Pulmonary artery endothelial cell (primary cell): ENCODE measurements around the gene EEFSEC. TPM values are rescaled to one million over a fixed set of nuclear protein-coding genes. Genes with fewer than 3 reads are reported as not detected.

Source experiments
- DNase-seq: peaks from one replicate; pipeline ENCODE4 v3.0.0-alpha.2; 2011; ENCODE audit warnings: low read depth, low spot score
- total RNA-seq: library from RNA; depleted of rRNA; stranded (reverse); fragments of >200 nt; gene quantifications from 2 replicates; pipeline ENCODE4 v1.2.3, GENCODE V29; 2014

Gene EEFSEC
- total RNA-seq, 1 donor from 2014 or later = 4.5 TPM

DNA sequence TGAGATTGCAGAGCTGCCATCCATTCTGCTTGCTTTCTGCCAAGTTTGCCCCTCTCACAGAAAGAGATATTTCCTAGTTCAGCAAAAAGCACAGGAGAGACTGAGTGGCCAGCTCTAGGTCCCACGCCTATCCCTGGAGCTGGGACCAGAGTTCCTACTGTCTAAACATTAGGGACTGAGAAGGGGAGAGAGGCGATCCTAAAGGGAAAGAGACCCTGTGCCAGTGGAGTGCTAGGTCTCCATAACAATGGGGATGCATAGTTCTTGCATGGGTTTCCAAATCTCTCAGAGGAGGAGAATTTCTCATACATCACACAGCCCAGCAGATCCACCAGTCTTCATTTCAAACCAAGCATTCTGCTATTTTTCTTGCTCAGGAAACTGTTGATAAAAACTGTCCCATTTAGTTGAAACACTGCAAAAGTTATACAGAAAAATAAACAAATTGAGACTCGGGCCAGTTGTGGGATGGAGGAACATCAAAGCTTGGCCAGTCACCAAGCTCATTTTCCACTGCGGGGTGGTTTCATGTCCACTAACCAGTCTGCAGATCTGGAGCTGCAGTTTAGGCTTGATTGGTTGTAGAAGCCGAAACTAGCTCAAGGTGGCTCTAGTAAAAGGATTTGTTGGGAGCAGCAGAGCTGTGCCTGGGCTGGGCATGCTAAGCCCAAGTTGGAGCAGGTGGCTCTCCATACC lies 62.7 kb downstream of the EEFSEC start:
- no peak for DNase-seq

DNA sequence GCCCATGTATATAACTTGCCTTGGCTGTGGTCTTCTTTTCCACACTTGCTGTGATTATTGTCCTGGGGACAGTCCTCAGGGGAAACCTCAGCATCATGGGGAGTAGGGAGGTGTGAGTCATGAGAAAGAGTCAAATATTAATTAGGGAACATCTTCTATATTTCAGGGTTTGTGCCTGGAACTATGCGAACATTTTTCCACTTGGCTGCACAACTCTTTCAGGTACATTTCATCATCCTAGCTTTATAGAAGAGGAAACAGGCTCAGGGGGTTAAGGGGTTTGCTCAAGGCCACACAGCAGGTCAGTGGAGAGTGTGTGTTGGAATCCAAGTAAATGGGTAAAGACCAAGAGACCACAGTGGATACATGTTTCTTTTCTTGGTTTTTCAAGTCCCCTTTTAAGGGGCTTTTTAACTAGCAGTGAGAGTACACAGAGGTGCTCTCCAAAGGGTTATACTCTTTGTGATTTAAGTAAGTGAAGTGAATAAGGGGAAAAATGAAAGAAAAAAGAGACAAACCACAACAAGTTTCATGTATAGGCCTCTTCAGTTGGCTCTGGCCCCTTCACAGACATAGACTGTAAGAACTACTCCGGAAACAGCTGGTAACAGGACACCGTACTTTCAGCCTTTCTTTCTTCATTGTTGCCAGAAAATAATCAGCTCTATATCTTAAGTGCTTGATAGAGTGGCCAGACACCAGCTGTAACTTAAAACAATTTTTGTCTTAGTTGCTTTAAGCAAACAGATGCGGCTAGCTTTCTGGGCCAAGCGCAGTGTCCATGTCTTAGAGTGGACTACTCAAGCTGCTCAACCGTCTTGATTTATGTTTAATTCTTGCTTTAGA lies 64.6 kb downstream of the EEFSEC start:
- no peak for DNase-seq

GRCh38 chr3:128218548-128219257 lies 65.4 kb downstream of the EEFSEC start:
- no peak for DNase-seq

DNA sequence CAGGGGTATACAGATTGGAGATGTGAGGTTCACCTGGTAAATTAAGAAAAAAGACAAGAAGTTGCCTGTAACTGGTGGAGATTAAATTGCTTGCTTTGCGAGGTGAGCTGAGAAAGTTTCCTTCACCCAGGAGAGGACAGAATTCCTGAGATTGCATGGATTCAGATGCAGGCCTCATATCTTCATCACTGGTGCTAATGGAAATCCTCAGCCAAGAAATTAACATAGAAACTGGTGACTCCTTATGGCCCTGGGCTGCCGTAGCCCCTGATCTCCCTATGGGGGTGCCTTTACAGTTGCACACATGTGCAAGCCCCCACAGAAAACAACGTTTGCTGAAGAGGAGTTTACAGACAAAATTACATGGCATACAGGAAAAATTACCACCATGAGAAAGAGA lies 68.0 kb downstream of the EEFSEC start:
- no peak for DNase-seq

- DNase-seq = no peak
Measured at GRCh38 chr3:128222796-128223385, 69.6 kb downstream of the EEFSEC start.

DNA sequence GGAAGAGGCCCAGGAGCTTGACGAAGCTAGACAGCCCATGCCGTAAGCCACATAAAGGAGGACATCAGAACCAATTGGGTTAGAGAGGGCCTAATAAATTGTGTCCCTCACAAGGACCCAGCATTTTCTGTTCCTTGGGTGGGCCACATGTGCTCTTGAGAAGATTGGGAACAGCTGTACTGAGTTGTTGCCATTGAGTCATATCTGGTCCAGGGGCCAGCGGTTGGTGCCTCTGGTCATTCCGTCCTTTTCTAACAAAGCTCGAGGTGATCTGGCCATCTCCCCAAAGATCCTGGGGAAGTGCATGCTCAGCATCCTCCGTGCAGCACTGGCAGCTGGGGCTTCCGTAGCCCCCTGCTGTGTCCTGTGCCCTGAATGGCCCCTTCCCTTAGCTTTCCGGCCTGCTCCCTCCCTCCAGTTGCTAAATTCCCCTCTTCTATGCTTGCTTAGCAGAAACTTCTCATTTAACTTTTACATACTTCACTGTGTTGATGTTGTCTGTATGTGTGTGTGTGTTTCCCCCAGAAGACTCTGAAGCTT lies 73.0 kb downstream of the EEFSEC start:
- DNase-seq = no peak

- DNase-seq = no peak
Measured at GRCh38 chr3:128226795-128227395, 73.6 kb downstream of the EEFSEC start.

- no peak for DNase-seq
Measured at GRCh38 chr3:128227507-128227906, 74.2 kb downstream of the EEFSEC start.

DNA sequence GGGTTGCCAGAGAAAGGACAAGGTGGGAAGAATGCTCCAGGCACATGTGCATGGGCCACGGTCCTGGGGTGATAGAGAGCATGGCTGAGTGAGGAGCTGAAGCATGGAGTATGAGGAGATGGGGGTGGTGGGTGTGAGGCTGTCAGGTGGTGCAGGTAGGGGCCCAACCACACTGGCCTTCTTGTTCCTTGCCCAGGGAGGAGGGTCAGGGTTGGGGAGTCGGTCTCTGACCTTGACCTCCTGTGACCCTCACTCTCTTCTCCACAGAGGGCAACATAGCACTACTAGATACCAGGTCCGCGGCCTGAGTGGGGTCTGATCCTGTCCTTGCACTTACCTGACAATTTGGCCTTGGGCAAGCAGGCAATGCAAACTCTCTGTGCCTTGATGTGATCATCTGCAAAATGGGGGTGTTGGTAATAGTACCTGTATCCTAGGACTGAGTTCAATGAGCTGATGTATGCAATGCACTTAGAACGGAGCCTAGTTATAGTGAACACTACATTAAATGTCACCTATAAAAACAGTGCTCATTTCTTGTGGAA lies 75.2 kb downstream of the EEFSEC start:
- DNase-seq = no peak

DNA sequence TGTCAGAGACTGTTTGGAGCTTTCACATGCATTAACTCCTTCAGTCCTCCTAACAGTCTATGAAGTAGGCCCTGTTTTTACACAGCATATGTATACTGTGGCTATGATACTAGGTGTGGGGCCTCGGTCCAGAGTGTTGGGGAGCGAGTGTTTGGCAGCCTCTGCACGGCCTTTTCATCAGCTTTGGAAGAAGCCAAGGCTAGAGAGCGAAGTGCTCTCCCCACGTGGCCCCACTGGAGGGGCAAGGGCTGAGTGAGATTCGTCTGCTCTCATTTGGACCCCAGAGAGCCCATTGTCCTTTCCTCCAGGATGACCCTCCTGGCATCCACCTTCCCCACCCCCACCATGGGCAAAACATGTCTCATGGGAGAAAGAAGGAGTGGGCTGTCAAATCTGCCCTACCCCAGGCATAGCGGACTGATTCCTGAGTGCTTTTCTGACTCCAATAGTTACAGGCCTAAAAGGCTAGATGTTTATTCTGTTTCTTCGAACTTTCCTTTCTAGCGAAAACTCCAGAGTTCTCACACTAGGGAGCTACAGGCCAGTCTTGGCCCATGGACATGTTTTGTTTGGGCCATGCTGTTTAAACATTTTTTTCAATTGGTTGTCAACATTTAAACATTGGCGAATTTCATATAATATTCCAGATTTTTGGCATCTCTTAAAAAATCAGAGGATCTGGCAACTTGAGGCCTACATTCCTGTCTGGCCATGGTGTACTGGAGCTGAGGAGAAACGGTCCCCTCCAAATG lies 76.0 kb downstream of the EEFSEC start:
- DNase-seq = no peak

DNA sequence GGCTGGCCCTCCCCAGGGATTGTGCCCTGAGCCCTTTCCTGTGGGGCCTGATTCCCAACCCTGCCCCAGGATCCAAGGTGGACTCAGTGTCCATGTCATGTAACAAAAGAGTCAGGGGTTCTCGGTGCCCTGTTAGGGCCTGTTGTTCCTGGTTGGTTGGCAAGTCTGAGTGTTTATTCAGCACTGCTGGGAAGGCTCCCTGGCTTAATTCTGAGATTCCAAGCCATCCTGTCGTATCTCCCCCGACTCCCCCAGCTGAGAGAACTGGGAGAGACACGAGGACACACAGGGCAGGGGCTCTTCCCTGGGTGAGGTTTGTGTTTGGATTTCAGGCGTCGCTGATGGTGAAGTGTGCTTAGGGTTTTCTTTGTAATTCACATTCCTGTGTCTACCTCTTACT lies 78.3 kb downstream of the EEFSEC start:
- DNase-seq = no peak

- DNase-seq = no peak
Measured at GRCh38 chr3:128232376-128233178, 79.3 kb downstream of the EEFSEC start.

DNA sequence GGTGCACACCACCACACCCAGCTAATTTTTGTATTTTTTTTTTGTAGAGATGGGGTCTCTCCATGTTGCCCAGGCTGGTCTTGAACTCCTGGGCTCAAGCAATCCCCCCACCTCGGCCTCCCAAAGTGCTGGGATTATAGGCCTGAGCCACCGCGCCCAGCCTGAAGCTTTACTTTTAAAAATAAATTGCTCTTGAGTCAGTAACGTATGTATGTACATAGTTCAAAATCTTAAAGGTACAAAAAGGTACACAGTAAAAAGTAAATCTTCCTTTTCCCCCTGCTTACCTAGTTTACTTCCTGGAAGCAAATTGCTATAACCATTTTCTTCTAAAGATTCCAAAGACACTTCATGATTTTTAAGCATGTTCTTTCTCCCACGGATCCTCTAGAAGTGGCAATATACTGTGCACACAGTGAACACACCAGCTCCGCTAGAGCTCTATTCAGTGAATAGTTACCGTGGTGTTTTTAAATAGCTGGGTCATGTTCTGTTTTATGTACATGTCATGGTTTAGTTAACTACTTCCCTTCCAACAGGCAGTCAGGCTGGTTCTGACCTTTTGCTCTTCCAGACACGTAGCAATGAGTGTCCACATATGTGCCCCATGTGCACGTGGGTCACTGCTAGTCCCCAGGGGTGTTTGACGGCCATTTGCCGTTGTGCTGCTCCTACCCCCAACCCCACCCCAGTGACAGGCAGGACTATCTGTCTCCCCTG lies 82.1 kb downstream of the EEFSEC start:
- DNase-seq = no peak

DNA sequence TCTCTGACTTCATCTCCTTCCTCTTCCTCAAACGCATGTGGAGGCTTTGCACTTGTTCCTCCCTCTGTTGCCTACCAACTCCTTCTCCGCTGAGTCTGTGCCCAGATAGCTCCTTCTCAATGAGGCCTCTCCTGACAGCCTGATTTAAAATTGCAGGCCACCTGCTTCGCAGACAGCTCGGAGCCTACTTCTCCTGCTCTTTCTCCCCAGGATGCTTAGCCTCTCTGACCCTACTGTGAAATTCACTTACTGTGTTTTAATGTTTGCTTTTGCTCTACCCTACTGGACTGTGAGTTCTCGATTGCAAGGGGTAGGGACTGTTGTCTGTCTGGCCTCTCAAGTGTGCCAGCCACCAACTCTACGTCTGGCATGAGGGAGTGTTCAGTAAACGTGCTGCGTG lies 83.4 kb downstream of the EEFSEC start:
- no peak for DNase-seq

- no peak for DNase-seq
Measured at GRCh38 chr3:128237348-128238183, 84.3 kb downstream of the EEFSEC start.

GRCh38 chr3:128238184-128238489 lies 84.9 kb downstream of the EEFSEC start:
- DNase-seq = no peak

DNA sequence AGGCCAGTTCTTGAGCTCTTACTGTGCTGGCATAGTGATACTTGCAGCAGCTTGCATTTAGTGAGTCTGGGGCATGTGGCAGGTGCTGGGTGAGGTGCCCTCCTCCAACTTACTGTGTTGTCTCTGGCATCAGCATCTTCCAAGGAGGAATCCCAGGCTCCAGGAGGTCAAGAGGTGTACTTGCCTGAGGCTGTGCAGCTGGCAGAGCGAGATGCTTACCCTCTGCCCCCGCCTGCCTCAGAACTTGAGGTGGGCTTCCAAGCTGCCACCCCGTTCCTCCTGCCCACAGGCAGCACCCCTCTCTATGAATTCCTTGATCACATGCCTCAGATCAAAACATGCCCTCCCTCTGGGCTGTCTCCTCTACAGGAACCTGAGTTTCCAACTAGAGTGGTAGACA lies 86.0 kb downstream of the EEFSEC start:
- DNase-seq = no peak

DNA sequence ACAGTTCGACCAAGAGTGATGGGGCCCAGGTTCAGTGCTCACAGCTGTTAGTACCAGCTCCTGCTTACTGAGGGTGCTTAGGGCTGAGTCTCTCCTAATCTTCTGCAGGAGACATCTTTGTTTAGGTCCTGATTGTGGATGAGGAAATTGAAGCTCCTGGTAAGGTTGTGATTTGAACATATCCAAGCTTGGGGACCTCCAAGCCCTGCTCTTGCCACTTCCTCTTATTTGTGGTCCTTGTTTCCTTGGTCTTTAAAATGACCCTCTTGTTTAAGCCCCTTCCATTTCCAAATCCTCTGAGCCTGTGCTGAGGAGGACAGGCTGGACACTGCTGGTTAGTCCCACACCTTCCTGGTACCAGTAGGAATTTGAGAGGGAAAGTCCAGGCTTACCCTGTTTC lies 87.0 kb downstream of the EEFSEC start:
- no peak for DNase-seq
